Vagina (tissue), 2 donors: ENCODE results near the gene DMD.

Experiments used
- CTCF ChIP-seq, 3 experiments: fragments of 450-650 bp in 2 of 3; fragments of 200-600 bp in 1 of 3; sonication (generic) in 1 of 3; IDR thresholded peaks; one replicate each; pipeline ENCODE4 v1.5.1; 2017 to 2019; ENCODE audit warnings: antibody characterized with exemption in 3 of 3, mild to moderate bottlenecking in 2 of 3, moderate library complexity in 2 of 3
- POLR2A ChIP-seq, 2 donors: fragments of 450-650 bp; IDR thresholded peaks; one replicate each; pipeline ENCODE4 v1.6.1; 2017; ENCODE audit warnings: antibody characterized with exemption in 2 of 2, mild to moderate bottlenecking in 2 of 2, moderate library complexity in 2 of 2
- POLR2AphosphoS5 ChIP-seq, 2 donors: sonication (generic); formaldehyde crosslinking; IDR thresholded peaks; one replicate each; pipeline ENCODE4 v1.9.0; 2017; ENCODE audit warnings: antibody characterized with exemption in 2 of 2, mild to moderate bottlenecking in 2 of 2, low read depth in 1 of 2; ENCODE audit not compliant: insufficient read depth in 1 of 2

GRCh38 chrX:31271615-31272471 is 1939.5 kb downstream of the DMD start:
- TF ChIP-seq POLR2AphosphoS5 (IDR thresholded peaks at IDR 0.05; ENCODE audit: insufficient read depth in 1 of 2, low read depth in 1 of 2) (no peak), CTCF (IDR thresholded peaks at IDR 0.05) (no peak), POLR2A (IDR thresholded peaks at IDR 0.05) (no peak)
